H1 (cell line): ENCODE data around the gene PIGZ. TPM values are rescaled to one million over a fixed set of nuclear protein-coding genes. Genes with fewer than 3 reads are reported as not detected.

Experiments
- CTCF ChIA-PET: fragments of 300-600 bp; sonication (Branson Sonifier 250); formaldehyde crosslinking; loops from one replicate; lab custom pipeline; 2021; ENCODE audit not compliant: partially characterized antibody; lab: Charles Lee
- POLR2A ChIA-PET: fragments of 300-600 bp; sonication (Branson Sonifier 250); formaldehyde crosslinking; loops from one replicate; lab custom pipeline; 2021; ENCODE audit warnings: inconsistent platforms; ENCODE audit not compliant: partially characterized antibody; lab: Charles Lee
- DNase-seq, 2 experiments: peaks; one replicate each; pipeline versions ENCODE4 v3.0.0 to v3.0.0-alpha.2; 2010 to 2022; ENCODE audit warnings: low spot score in 2 of 2, low read depth in 1 of 2, mixed read lengths in 1 of 2
- FAIRE-seq: peaks from 2 replicates; lab custom pipeline; 2011; peaks lifted over from hg19 to GRCh38; lab: Jason Lieb, UNC
- H2AFZ ChIP-seq: 2 replicates; pipeline ENCODE4 v1.8.1; 2012; ENCODE audit warnings: low read length, inconsistent platforms
- H2AK5ac ChIP-seq: 2 replicates; pipeline ENCODE4 v1.6.1; 2013; ENCODE audit warnings: low read depth, low read length
- H2BK120ac ChIP-seq: replicated peaks from 2 replicates; pipeline ENCODE3; 2013; ENCODE audit warnings: low read depth, low read length, inconsistent platforms
- H2BK12ac ChIP-seq: 2 replicates; pipeline ENCODE4 v1.6.1; 2013; ENCODE audit warnings: low read depth, low read length
- H2BK15ac ChIP-seq: 2 replicates; pipeline ENCODE4 v1.6.1; 2013; ENCODE audit warnings: low read length
- H2BK20ac ChIP-seq: 2 replicates; pipeline ENCODE4 v1.6.1; 2013; ENCODE audit warnings: low read length
- H2BK5ac ChIP-seq: 2 replicates; pipeline ENCODE4 v1.6.1; 2013; ENCODE audit warnings: low read depth, low read length
- H3K14ac ChIP-seq: 2 replicates; pipeline ENCODE4 v1.6.1; 2013; ENCODE audit warnings: inconsistent platforms; ENCODE audit not compliant: insufficient read length
- H3K18ac ChIP-seq: 2 replicates; pipeline ENCODE4 v1.6.1; 2013; ENCODE audit warnings: low read length; ENCODE audit errors: extremely low read depth
- H3K23ac ChIP-seq: 2 replicates; pipeline ENCODE4 v1.6.1; 2013; ENCODE audit warnings: inconsistent platforms; ENCODE audit not compliant: insufficient read length
- H3K23me2 ChIP-seq: 2 replicates; pipeline ENCODE4 v1.6.1; 2013; ENCODE audit warnings: low read depth, low read length
- H3K27ac ChIP-seq: 2 replicates; pipeline ENCODE4 v1.6.1; 2011; ENCODE audit warnings: low read depth, low read length, inconsistent platforms
- H3K27me3 ChIP-seq, 4 experiments: replicated peaks in 1 of 4; 1 replicate in 1 of 4; 2 replicates in 3 of 4; pipeline versions ENCODE4 v1.6.1 to v1.8.1; 2011 to 2013; ENCODE audit warnings: low read length in 3 of 4, mild to moderate bottlenecking in 3 of 4, inconsistent platforms in 2 of 4, mixed read lengths in 2 of 4, moderate library complexity in 1 of 4; ENCODE audit not compliant: control insufficient read depth in 3 of 4, insufficient read depth in 3 of 4; ENCODE audit errors: extremely low read depth in 1 of 4
- H3K36me3 ChIP-seq, 4 experiments: 2 replicates each; pipeline versions ENCODE4 v1.6.1 to v1.8.1; 2011 to 2013; ENCODE audit warnings: mild to moderate bottlenecking in 4 of 4, low read length in 3 of 4, moderate library complexity in 2 of 4, control low read depth in 1 of 4, inconsistent platforms in 1 of 4; ENCODE audit not compliant: insufficient read depth in 4 of 4, control insufficient read depth in 2 of 4
- H3K4ac ChIP-seq: replicated peaks from 2 replicates; pipeline ENCODE3; 2013; ENCODE audit warnings: low read length, low read depth, mixed read lengths, inconsistent platforms; ENCODE audit not compliant: insufficient read length
- H3K4me1 ChIP-seq, 4 experiments: replicated peaks in 1 of 4; 1 replicate in 1 of 4; 2 replicates in 3 of 4; pipeline versions ENCODE4 v1.6.1 to v1.8.1; 2011 to 2013; ENCODE audit warnings: low read length in 3 of 4, inconsistent platforms in 2 of 4, mixed read lengths in 1 of 4; ENCODE audit not compliant: insufficient read depth in 4 of 4, control insufficient read depth in 3 of 4
- H3K4me2 ChIP-seq, 2 experiments: 2 replicates each; pipeline versions ENCODE4 v1.6.1 to v1.8.1; 2011 to 2013; ENCODE audit warnings: low read depth in 2 of 2, low read length in 2 of 2, control low read depth in 1 of 2, inconsistent platforms in 1 of 2, mild to moderate bottlenecking in 1 of 2; ENCODE audit not compliant: insufficient read depth in 1 of 2
- H3K4me3 ChIP-seq, 4 experiments: fragments of 200-600, 300-600 bp in 1 of 4; sonication (generic), shearing (Covaris generic), sonication (Bioruptor Twin) in 1 of 4; 2 replicates each; pipeline versions ENCODE4 v1.5.1 to v1.8.1; 2011 to 2016; ENCODE audit warnings: low read length in 4 of 4, low read depth in 3 of 4, control low read depth in 2 of 4, inconsistent platforms in 2 of 4, mild to moderate bottlenecking in 2 of 4, mixed read lengths in 1 of 4, moderate library complexity in 1 of 4; ENCODE audit not compliant: insufficient read depth in 2 of 4; ENCODE audit errors: extremely low read depth in 1 of 4
- H3K56ac ChIP-seq: replicated peaks from 2 replicates; pipeline ENCODE3; 2013; ENCODE audit warnings: low read depth, mild to moderate bottlenecking, mixed read lengths, low read length, inconsistent platforms; ENCODE audit not compliant: insufficient read length
- H3K79me1 ChIP-seq: 2 replicates; pipeline ENCODE4 v1.6.1; 2013; ENCODE audit warnings: low read depth, low read length, control low read depth
- H3K79me2 ChIP-seq, 2 experiments: 2 replicates each; pipeline versions ENCODE4 v1.6.1 to v1.8.1; 2012 to 2013; ENCODE audit warnings: low read length in 2 of 2, mild to moderate bottlenecking in 2 of 2, inconsistent platforms in 1 of 2; ENCODE audit not compliant: insufficient read depth in 2 of 2, control insufficient read depth in 1 of 2
- H3K9ac ChIP-seq, 4 experiments: replicated peaks in 1 of 4; 1 replicate in 1 of 4; 2 replicates in 3 of 4; pipeline versions ENCODE4 v1.6.1 to v1.8.1; 2011 to 2013; ENCODE audit warnings: low read depth in 3 of 4, low read length in 3 of 4, control low read depth in 2 of 4, mild to moderate bottlenecking in 2 of 4, moderate library complexity in 2 of 4, inconsistent platforms in 1 of 4; ENCODE audit errors: extremely low read depth in 1 of 4
- H3K9me3 ChIP-seq, 2 experiments: 2 replicates each; pipeline versions ENCODE4 v1.6.1 to v1.8.1; 2012 to 2013; ENCODE audit warnings: mild to moderate bottlenecking in 2 of 2, moderate library complexity in 2 of 2, control low read depth in 1 of 2, inconsistent platforms in 1 of 2, low read depth in 1 of 2, low read length in 1 of 2, mixed read lengths in 1 of 2; ENCODE audit not compliant: insufficient read depth in 2 of 2
- H4K20me1 ChIP-seq, 2 experiments: replicated peaks in 1 of 2; 2 replicates each; pipeline versions ENCODE3 to v1.8.1; 2011 to 2013; ENCODE audit warnings: inconsistent platforms in 2 of 2, low read length in 2 of 2, mild to moderate bottlenecking in 1 of 2; ENCODE audit not compliant: insufficient read depth in 2 of 2, control insufficient read depth in 1 of 2
- H4K5ac ChIP-seq: 2 replicates; pipeline ENCODE4 v1.6.1; 2013; ENCODE audit warnings: low read length, low read depth, mixed read lengths, inconsistent platforms; ENCODE audit not compliant: insufficient read length
- H4K8ac ChIP-seq: 2 replicates; pipeline ENCODE4 v1.8.0; 2013; ENCODE audit warnings: mild to moderate bottlenecking, moderate library complexity, low read length, inconsistent platforms; ENCODE audit not compliant: insufficient read depth; ENCODE audit errors: extremely low read depth
- H4K91ac ChIP-seq: replicated peaks from 2 replicates; pipeline ENCODE3; 2013; ENCODE audit warnings: low read length, mixed read lengths, inconsistent platforms; ENCODE audit not compliant: insufficient read length
- BCL11A ChIP-seq, 2 experiments: IDR thresholded peaks; one replicate each; pipeline ENCODE4 v1.6.1; 2011; ENCODE audit warnings: low read depth in 2 of 2, low read length in 2 of 2, mild to moderate bottlenecking in 2 of 2
- WGBS, 2 experiments: shearing (Covaris generic) in 1 of 2; methylation state at CpG; one replicate each; pipeline versions ENCODE4 v1.1.6 to v1.1.7; 2013 to 2015; ENCODE audit warnings: low lambda C conversion rate in 2 of 2, mixed read lengths in 2 of 2, inconsistent platforms in 1 of 2, low coverage in 1 of 2, missing lambda C conversion rate in 1 of 2; ENCODE audit not compliant: insufficient replicate concordance in 2 of 2, insufficient coverage in 1 of 2, insufficient read length in 1 of 2; ENCODE audit errors: extremely low coverage in 1 of 2, missing lambda C conversion rate in 1 of 2; 5-methylcytosine and 5-hydroxymethylcytosine counted together
- polyA plus RNA-seq, 7 experiments: library from polyadenylated mRNA; depleted of rRNA in 3 of 7; stranded (reverse) in 5 of 7; unstranded in 2 of 7; fragments of >200 nt in 5 of 7; fragments of 200-250 nt in 2 of 7; gene quantifications; 1 replicate in 5 of 7; 2 replicates in 1 of 7; 4 replicates in 1 of 7; pipeline versions ENCODE4 v1.2.1 to v1.2.3, GENCODE V29; 2011 to 2013; ENCODE audit warnings: missing spikeins in 2 of 7, mixed read lengths in 2 of 7
- total RNA-seq: library from RNA; stranded (reverse); fragmentation: NEBNext Ultra II Directional; extraction: Animal tissue kit (Norgen Biotek cat#: 25700); gene quantifications from 2 replicates; pipeline ENCODE4 v1.2.1, GENCODE V29; 2021

Gene PIGZ
- total and polyA plus RNA-seq, 2 of the 8 experiments (the other 6 are each of a cell fraction or from before 2014, with no cell fraction given), result 0.32 TPM; not detected in 1

DNA sequence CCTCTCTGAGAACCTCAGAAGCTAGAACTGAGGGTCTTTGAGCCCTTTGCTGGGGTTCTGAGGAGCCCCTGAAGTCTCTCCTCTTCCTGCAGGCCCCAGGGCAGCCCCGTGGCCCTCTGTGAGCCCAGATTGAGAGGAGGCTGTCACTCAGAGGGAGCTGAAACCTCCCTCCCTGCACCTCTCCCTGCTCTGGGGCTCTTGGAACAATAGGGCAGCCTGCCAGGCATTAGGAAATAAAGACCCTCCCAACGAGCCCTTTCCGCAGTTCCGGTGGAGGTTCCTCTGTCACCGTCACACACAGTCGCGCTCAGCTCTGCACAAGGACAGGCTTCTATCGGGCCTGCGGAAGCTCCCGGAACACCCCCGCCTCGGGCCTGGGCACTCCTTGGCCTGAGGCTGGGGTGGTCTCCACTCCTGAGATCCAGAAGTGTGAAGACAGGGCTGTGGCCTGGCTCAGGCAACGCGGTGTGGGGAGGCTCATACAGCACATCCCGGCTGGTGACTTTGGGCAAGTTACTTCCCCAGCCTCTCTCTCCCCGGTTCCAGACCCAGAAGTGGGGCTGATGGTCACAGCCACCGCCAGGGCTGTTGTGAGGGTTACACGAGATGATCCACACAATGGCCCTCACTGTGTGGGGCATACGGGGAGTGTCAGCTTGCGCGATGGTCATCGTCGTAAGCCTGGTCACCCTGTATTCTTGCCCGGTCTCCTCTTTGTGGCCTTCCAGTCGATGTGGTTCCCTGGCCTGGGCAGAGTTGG is 43.3 kb upstream of the PIGZ start:
- no peaks in the 10 kb centered on the region for H3K23me2 ChIP-seq
- TF ChIP-seq BCL11A (IDR thresholded peaks at IDR 0.05; ENCODE audit: low read depth in 2 of 2, low read length in 2 of 2), result no peak

More for the DNA sequence above, 43.3 kb upstream of the PIGZ start:
- Histone ChIP-seq H3K27me3 (no peaks in the 10 kb centered on the region), H3K27ac (no peak overlapping the region), H2AK5ac (no peak overlapping the region), H3K79me2 (no peaks in the 10 kb centered on the region), H2BK120ac (no peak overlapping the region), H4K8ac (peak overlapping the region; percentile 28; the same call in 1 of the 2 replicates), H3K23ac (no peak overlapping the region), H3K4ac (no peak overlapping the region), H2BK12ac (no peak overlapping the region), H4K91ac (peak overlapping the region; percentile 40), H3K79me1 (no peaks in the 10 kb centered on the region), H2BK20ac (no peak overlapping the region), H2AFZ (no peak overlapping the region), H3K36me3 (no peaks in the 10 kb centered on the region), H4K5ac (no peak overlapping the region), H3K18ac (no peak overlapping the region), H3K4me2 (no peak overlapping the region), H2BK15ac (no peak overlapping the region), H3K4me1 (peaks cover 0 to 3% (median 0%) of the 10 kb centered on the region in 4 experiments; a peak in 1 of 7 replicates), H3K14ac (no peak overlapping the region), H3K4me3 (no peak overlapping the region), H2BK5ac (no peak overlapping the region), H3K56ac (no peak overlapping the region), H4K20me1 (no peaks in the 10 kb centered on the region), H3K9ac (no peak overlapping the region), H3K9me3 (no peaks in the 10 kb centered on the region)
- DNase-seq, result no peak
- CTCF ChIA-PET, result interaction anchor here (0.7 to 19.7 kb wide), 5 partner anchors 9 to 491 kb away, joined by 3 to 245 read pairs (median 4); partner anchors contain the start of gene MELTF
- POLR2A ChIA-PET, result interaction anchor here (1.9 kb wide), 1 partner anchor 8 kb away, joined by 5 read pairs; no protein-coding TSS in a partner anchor
- 89% methylated on average over 23 of the region's 25 CpGs; no CpG with 5 or more reads in 1 of the 2 experiments for WGBS, 2 experiments
- no peak for FAIRE-seq
